ENCODE results near the gene REL.

The REL gene

GRCh38 chr2:60881047-60881932 is at the start of gene REL:
Gene REL (plus strand): TSS chr2:60881574. CDS start chr2:60881841, 267 bp downstream.
- TF ChIP-seq EGR1 (IDR thresholded peaks at IDR 0.05), result peak; percentile 66
- peak; percentile 95 for TF ChIP-seq ZBTB7A (IDR thresholded peaks at IDR 0.05; ENCODE audit: low read depth)
- TF ChIP-seq REST (IDR thresholded peaks at IDR 0.05; ENCODE audit: low read depth), result no peak
- peak; percentile 59 for TF ChIP-seq MAX (IDR thresholded peaks at IDR 0.05)
- TF ChIP-seq CREB1 (IDR thresholded peaks at IDR 0.05; ENCODE audit: low read depth), result peak; percentile 70
- TF ChIP-seq TAF1 (IDR thresholded peaks at IDR 0.05; ENCODE audit: low read depth), result peak; percentile 48
- TF ChIP-seq NFIC (IDR thresholded peaks at IDR 0.05), result peak; percentile 35; the same call in 1 of the 2 replicates
- no peak for TF ChIP-seq USF1 (IDR thresholded peaks at IDR 0.05)
- no peak for TF ChIP-seq TCF12 (IDR thresholded peaks at IDR 0.05; ENCODE audit: low read depth)
- no peak for TF ChIP-seq CEBPB (IDR thresholded peaks at IDR 0.05)
- TF ChIP-seq TEAD4 (IDR thresholded peaks at IDR 0.05), result no peak; the same call in 1 of the 2 replicates
- TF ChIP-seq EP300 (IDR thresholded peaks at IDR 0.05; ENCODE audit: borderline replicate concordance), result no peak
- 0 out of 2 replicates have a peak, but pooled peaks have one; percentile 12 for TF ChIP-seq FOXM1 (IDR thresholded peaks at IDR 0.05; ENCODE audit: borderline replicate concordance, low read depth)
- peak; percentile 61; the same call in 1 of the 2 replicates for TF ChIP-seq YY1 (IDR thresholded peaks at IDR 0.05; ENCODE audit: low read depth)
- TF ChIP-seq RAD21 (IDR thresholded peaks at IDR 0.05; ENCODE audit: low read depth), result no peak

GRCh38 chr2:60831921-60832320 is 49.5 kb upstream of the REL start:
- TF ChIP-seq NFIC (IDR thresholded peaks at IDR 0.05) (no peak), MAX (IDR thresholded peaks at IDR 0.05) (no peak), TEAD4 (IDR thresholded peaks at IDR 0.05) (no peak), YY1 (IDR thresholded peaks at IDR 0.05; ENCODE audit: low read depth) (no peak), REST (IDR thresholded peaks at IDR 0.05; ENCODE audit: low read depth) (no peak)

- no peak for TF ChIP-seq USF1 (IDR thresholded peaks at IDR 0.05)
- TF ChIP-seq FOXM1 (IDR thresholded peaks at IDR 0.05; ENCODE audit: borderline replicate concordance, low read depth), result no peak
- no peak for TF ChIP-seq NFIC (IDR thresholded peaks at IDR 0.05)
- TF ChIP-seq ZBTB7A (IDR thresholded peaks at IDR 0.05; ENCODE audit: low read depth), result no peak
- no peak for TF ChIP-seq TCF12 (IDR thresholded peaks at IDR 0.05; ENCODE audit: low read depth)
- no peak for TF ChIP-seq CEBPB (IDR thresholded peaks at IDR 0.05)
- TF ChIP-seq YY1 (IDR thresholded peaks at IDR 0.05; ENCODE audit: low read depth), result no peak
- TF ChIP-seq EP300 (IDR thresholded peaks at IDR 0.05; ENCODE audit: borderline replicate concordance), result no peak
Observed at GRCh38 chr2:60832621-60833020, 48.8 kb upstream of the REL start.

GRCh38 chr2:60834270-60834717 is 47.1 kb upstream of the REL start:
- TF ChIP-seq ZBTB7A (IDR thresholded peaks at IDR 0.05; ENCODE audit: low read depth), result no peak
- TF ChIP-seq NFIC (IDR thresholded peaks at IDR 0.05), result no peak
- no peak for TF ChIP-seq REST (IDR thresholded peaks at IDR 0.05; ENCODE audit: low read depth)
- no peak for TF ChIP-seq YY1 (IDR thresholded peaks at IDR 0.05; ENCODE audit: low read depth)
- TF ChIP-seq MAX (IDR thresholded peaks at IDR 0.05), result no peak
- no peak for TF ChIP-seq CEBPB (IDR thresholded peaks at IDR 0.05)
- TF ChIP-seq TEAD4 (IDR thresholded peaks at IDR 0.05), result no peak
- no peak for TF ChIP-seq USF1 (IDR thresholded peaks at IDR 0.05)
- no peak for TF ChIP-seq RAD21 (IDR thresholded peaks at IDR 0.05; ENCODE audit: low read depth)
- no peak for TF ChIP-seq TCF12 (IDR thresholded peaks at IDR 0.05; ENCODE audit: low read depth)
